Psoas muscle (tissue), 8 donors: ENCODE measurements around the gene CTDSP1. TPM values are rescaled to one million over a fixed set of nuclear protein-coding genes. Genes with fewer than 3 reads are reported as not detected.

Experiments
- ATAC-seq, 4 donors: fragments of 200-7000 bp; cut with Tn5 transposase; one replicate each; pipeline ENCODE4 v1.9.1; 2020; ENCODE audit warnings: moderate library complexity in 3 of 4, mild to moderate bottlenecking in 2 of 4
- DNase-seq, 2 donors: peaks; one replicate each; pipeline ENCODE4 v3.0.0-alpha.2; 2020
- H3K27ac ChIP-seq: fragments of 200-600 bp; one replicate; pipeline ENCODE4 v1.8.0; 2022
- H3K27me3 ChIP-seq, 3 donors: fragments of 200-600 bp in 1 of 3; one replicate each; pipeline versions ENCODE4 v1.6.1 to v1.8.0; 2013 to 2022; ENCODE audit warnings: low read length in 2 of 3, mild to moderate bottlenecking in 2 of 3, moderate library complexity in 1 of 3; ENCODE audit not compliant: insufficient read depth in 3 of 3
- H3K36me3 ChIP-seq, 2 donors: fragments of 200-600 bp in 1 of 2; one replicate each; pipeline versions ENCODE4 v1.6.1 to v1.8.0; 2013 to 2022; ENCODE audit warnings: low read depth in 1 of 2, mild to moderate bottlenecking in 1 of 2, moderate library complexity in 1 of 2; ENCODE audit not compliant: insufficient read depth in 1 of 2
- H3K4me1 ChIP-seq: fragments of 200-600 bp; one replicate; pipeline ENCODE4 v1.8.0; 2022
- H3K4me3 ChIP-seq: fragments of 200-600 bp; one replicate; pipeline ENCODE4 v1.8.0; 2022; ENCODE audit warnings: mild to moderate bottlenecking
- H3K9me3 ChIP-seq: fragments of 200-600 bp; one replicate; pipeline ENCODE4 v1.8.0; 2022
- WGBS, 3 donors: extraction: QIAGEN DNeasy Blood & Tissue Kit; methylation state at CpG; one replicate each; pipeline versions ENCODE4 v1.1.6 to v1.1.7; 2013; 5-methylcytosine and 5-hydroxymethylcytosine counted together
- intact Hi-C, 2 donors: fragments of 100-400 bp; cut with DNase I; formaldehyde crosslinking; loops; one replicate each; pipeline versions ENCODE4 v1.11.0 to v1.14.2; 2022
- polyA plus RNA-seq, 3 donors: library from polyadenylated mRNA; stranded (reverse); fragments of 200-250 nt; gene quantifications; one replicate each; pipeline ENCODE4 v1.2.3, GENCODE V29; 2013
- total RNA-seq, 4 donors: library from RNA; stranded (reverse); fragmentation: NEBNext Ultra II Directional in 2 of 4; extraction: Animal tissue kit (Norgen Biotek cat#: 25700) in 2 of 4; gene quantifications; one replicate each; pipeline versions ENCODE4 v1.2.1 to v1.2.4, GENCODE V29; 2021 to 2023
- TF ChIP-seq, protein P1 (sequence below): fragments of 200-600 bp; IDR thresholded peaks from one replicate; pipeline ENCODE4 v1.8.0; 2022; ENCODE audit warnings: antibody characterized with exemption
- donor health status: healthy with polysubstance abuse.
- donor health status: DM: no; HTN: no; CAD: no; lungs with moderate emphysema.
- donor health status: Bipolar disorder and iron deficiency.
- donor health status: healthy.
- donor health status: DM: yes; HTN: yes; CAD: no.
- donor health status: DM: no; HTN: no; CAD: no.
- donor health status: DM: no; HTN: no; CAD: no.
- donor health status: DM: yes; HTN: yes; CAD: no.

The CTDSP1 gene
- total and polyA plus RNA-seq, 7 donors, result 55.6 to 73.0 (median 61.9) TPM

DNA sequence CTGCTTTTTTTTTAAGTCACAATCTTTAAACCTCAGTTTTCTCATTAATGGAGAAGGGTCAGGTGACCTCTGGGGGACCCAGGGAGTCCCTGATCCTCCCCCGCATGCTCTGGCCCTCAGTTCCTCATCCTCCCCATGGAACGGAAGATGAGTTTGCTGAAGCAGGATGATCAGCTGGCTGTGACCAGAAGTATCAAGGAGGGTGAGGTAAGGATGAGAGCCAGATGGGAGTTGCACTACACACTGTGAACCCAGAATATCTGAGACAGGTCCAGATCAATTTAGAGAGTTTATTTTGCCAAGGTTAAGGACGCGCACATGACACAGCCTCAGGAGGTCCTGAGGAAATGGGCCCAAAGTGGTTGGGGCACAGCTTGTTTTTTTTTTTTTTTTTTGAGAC lies 39.2 kb upstream of the CTDSP1 start:
- H3K4me1 ChIP-seq, result no peaks in the 10 kb centered on the region
- WGBS, 3 donors, result 89 to 95% (median 92%) methylated on average over 4 of the region's 4 CpGs
- intact Hi-C loops, result no loop called here
- no peak overlapping the region for H3K27ac ChIP-seq
- DNase-seq, result no peak
- H3K27me3 ChIP-seq, result no peaks in the 10 kb centered on the region
- no peaks in the 10 kb centered on the region for H3K36me3 ChIP-seq
- H3K4me3 ChIP-seq, result no peak overlapping the region
- no peaks in the 10 kb centered on the region for H3K9me3 ChIP-seq
- no peak for ATAC-seq
- TF ChIP-seq, protein P1, sequence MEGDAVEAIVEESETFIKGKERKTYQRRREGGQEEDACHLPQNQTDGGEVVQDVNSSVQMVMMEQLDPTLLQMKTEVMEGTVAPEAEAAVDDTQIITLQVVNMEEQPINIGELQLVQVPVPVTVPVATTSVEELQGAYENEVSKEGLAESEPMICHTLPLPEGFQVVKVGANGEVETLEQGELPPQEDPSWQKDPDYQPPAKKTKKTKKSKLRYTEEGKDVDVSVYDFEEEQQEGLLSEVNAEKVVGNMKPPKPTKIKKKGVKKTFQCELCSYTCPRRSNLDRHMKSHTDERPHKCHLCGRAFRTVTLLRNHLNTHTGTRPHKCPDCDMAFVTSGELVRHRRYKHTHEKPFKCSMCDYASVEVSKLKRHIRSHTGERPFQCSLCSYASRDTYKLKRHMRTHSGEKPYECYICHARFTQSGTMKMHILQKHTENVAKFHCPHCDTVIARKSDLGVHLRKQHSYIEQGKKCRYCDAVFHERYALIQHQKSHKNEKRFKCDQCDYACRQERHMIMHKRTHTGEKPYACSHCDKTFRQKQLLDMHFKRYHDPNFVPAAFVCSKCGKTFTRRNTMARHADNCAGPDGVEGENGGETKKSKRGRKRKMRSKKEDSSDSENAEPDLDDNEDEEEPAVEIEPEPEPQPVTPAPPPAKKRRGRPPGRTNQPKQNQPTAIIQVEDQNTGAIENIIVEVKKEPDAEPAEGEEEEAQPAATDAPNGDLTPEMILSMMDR, result no peak

DNA sequence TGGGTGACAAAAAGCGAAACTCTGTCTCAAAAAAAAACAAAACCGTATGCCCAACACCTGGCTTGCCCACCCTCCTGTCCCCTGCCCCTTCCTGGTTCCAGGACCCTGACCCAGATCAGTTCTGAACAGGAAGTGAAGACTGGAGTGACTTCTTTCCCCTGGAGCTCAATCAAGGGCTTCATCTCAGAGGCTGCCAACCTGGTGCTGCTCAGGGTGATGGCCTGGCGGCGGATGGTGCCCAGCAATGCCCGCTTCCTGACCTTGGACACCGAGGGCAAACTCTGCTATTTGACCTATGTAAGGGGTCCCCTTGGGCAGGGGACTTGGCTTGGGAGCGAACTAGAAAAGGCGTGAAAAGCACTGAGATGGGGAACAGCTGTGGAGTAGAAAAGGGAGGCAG lies 37.1 kb upstream of the CTDSP1 start:
- no peaks in the 10 kb centered on the region for H3K4me1 ChIP-seq
- no peaks in the 10 kb centered on the region for H3K36me3 ChIP-seq
- no peaks in the 10 kb centered on the region for H3K9me3 ChIP-seq
- H3K27ac ChIP-seq, result no peak overlapping the region
- WGBS, 3 donors, result 81 to 83% (median 82%) methylated on average over 8 of the region's 8 CpGs
- intact Hi-C loops, result no loop called here
- H3K27me3 ChIP-seq, result no peaks in the 10 kb centered on the region
- DNase-seq (no peak), ATAC-seq (no peak)
- TF ChIP-seq, protein P1, result no peak
- no peak overlapping the region for H3K4me3 ChIP-seq

DNA sequence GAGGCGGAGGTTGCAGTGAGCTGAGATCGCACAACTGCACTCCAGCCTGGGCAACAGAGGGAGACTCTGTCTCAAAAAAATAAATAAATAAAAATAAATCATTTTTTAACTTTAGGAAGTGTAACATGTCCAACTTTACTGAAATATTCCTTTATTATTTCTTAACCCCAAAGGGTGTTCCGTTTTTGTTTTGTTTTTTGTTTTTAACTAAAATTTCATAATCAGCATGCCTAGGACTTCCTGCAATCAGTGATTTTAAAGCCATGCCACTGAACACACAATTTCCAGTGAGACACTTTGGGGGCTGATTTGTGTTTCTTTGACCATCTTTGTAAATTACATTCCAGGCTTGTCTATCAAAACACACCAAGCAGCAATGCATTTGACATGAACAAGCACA lies 35.9 kb upstream of the CTDSP1 start:
- no peaks in the 10 kb centered on the region for H3K9me3 ChIP-seq
- WGBS, 3 donors, result 85 to 86% (median 86%) methylated on average over 3 of the region's 3 CpGs
- no peak overlapping the region for H3K27ac ChIP-seq
- no peaks in the 10 kb centered on the region for H3K27me3 ChIP-seq
- no peaks in the 10 kb centered on the region for H3K36me3 ChIP-seq
- no peak for ATAC-seq
- H3K4me1 ChIP-seq, result no peaks in the 10 kb centered on the region
- TF ChIP-seq, protein P1, result no peak
- no peak for DNase-seq
- intact Hi-C loops, result no loop called here
- no peak overlapping the region for H3K4me3 ChIP-seq

DNA sequence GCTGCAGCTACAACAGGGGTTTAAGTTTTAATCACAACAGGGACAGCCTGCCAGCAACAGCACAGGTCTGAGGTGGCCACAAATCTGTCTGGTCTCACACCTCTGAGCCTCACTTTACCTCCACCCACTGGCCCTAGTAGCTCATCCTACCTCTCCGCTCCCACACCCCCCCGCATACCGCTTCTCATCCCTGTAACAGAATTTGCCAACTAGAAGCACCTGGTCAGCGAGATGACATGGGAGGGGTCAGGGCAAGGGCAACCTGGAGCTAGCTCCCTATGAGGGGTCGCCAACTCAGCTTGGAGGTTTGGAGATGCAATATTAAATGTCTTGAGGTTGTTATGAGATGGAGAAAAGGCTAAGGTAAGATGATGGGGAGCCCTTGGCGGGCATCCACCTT lies 35.5 kb upstream of the CTDSP1 start:
- TF ChIP-seq, protein P1, result no peak
- DNase-seq (no peak), ATAC-seq (no peak)
- Histone ChIP-seq H3K4me1 (no peaks in the 10 kb centered on the region), H3K27ac (no peak overlapping the region), H3K27me3 (no peaks in the 10 kb centered on the region), H3K36me3 (no peaks in the 10 kb centered on the region), H3K9me3 (no peaks in the 10 kb centered on the region), H3K4me3 (no peak overlapping the region)
- 71 to 82% (median 74%) methylated on average over 6 of the region's 6 CpGs for WGBS, 3 donors
- intact Hi-C loops, result no loop called here

DNA sequence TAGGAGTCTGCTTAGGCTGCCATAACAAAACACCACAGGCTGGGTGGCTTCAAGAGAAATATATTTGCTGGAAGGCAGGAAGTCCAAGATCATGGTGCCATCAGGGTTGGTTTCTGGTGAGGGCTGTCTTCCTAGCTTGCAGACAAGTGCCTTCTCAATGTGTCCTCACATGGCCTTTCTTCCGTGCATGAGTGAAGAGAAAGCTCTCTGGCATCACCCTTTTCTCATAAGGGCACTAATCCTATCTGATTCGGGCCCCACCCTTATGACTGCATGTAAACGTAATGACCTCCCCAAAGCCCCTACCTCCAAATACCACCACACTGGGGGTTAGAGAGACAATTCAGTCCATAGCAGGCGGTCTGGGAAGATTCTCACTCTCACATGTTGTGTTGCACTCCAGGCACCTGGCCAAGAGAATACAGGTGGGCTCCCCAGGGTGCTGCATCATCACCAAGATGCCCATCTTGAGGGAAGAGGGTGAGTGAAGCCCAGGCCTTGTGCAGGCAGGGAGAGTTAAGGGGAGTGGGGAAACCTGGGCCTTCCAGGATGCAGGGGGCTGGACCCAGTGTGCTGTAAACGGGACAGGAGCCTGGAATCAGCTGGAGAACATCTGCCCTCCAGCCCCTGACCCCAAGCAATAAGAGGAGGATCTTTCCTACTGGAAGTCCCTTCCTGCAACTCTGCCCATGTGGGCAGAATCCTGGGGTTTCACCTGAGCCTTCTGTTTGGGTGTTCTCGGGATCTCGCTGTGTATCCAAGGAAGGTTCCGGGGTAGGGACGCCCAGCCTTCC lies 32.9 kb upstream of the CTDSP1 start:
- no peaks in the 10 kb centered on the region for H3K4me1 ChIP-seq

More for the DNA sequence above, 32.9 kb upstream of the CTDSP1 start:
- intact Hi-C loops, result no loop called here
- no peak for DNase-seq
- TF ChIP-seq, protein P1, result no peak
- Histone ChIP-seq H3K4me3 (peak overlapping the region; percentile 70), H3K27ac (peak overlapping the region; percentile 82), H3K36me3 (no peaks in the 10 kb centered on the region), H3K27me3 (no peaks in the 10 kb centered on the region), H3K9me3 (no peaks in the 10 kb centered on the region)
- WGBS, 3 donors, result 91 to 97% (median 94%) methylated on average over 9 of the region's 9 CpGs
- no peak for ATAC-seq
